ENCODE results near the gene RPL36AL. TPM values are rescaled to one million over a fixed set of nuclear protein-coding genes. Genes with fewer than 3 reads are reported as not detected.
"Not testable (repeated sequence)": the region's sequence is repeated elsewhere in the genome, so short reads cannot be mapped to it uniquely, and the experiment has no call there.

The RPL36AL gene
- total RNA-seq, 4 donors from 2014 or later: 188 to 260 (median 211) TPM

GRCh38 chr14:49622022-49622607 lies 1.7 kb upstream of the RPL36AL start:
- H3K27ac ChIP-seq: peak overlapping the region in 2 of 4 donors; percentile 3 to 22

GRCh38 chr14:49621114-49621881 lies 872 bp upstream of the RPL36AL start:
- Histone ChIP-seq H3K27ac (peak overlapping the region; percentile 92 to 97 (median 96)), H3K36me3 (peaks cover 3 to 37% (median 7%) of the 10 kb centered on the region in 3 donors), H3K4me3 (peak overlapping the region; percentile 51 to 93 (median 86)), H3K27me3 (no peaks in the 10 kb centered on the region), H3K9me3 (no peaks in the 10 kb centered on the region), H3K4me1 (peaks cover 16 to 69% (median 31%) of the 10 kb centered on the region in 3 donors)
- TF ChIP-seq POLR2A (IDR thresholded peaks at IDR 0.05) (no peak), CTCF (IDR thresholded peaks at IDR 0.05) (peak in 1 of 6 experiments; percentile 2)
- peak; percentile 39 for DNase-seq
- 4 to 7% methylated on average over 11 to 28 of the region's 65 CpGs for WGBS, 2 donors
- intact Hi-C loops (cut with DNase I): no loop called here

More at GRCh38 chr14:49622022-49622607, 1.7 kb upstream of the RPL36AL start:
- no peak for DNase-seq
- H3K9me3 ChIP-seq: no peaks in the 10 kb centered on the region
- intact Hi-C loops (cut with DNase I): no loop called here
- peaks cover 16 to 69% (median 31%) of the 10 kb centered on the region in 3 donors for H3K4me1 ChIP-seq
- H3K4me3 ChIP-seq: peak overlapping the region; percentile 51 to 93 (median 86)
- peaks cover 3 to 33% (median 7%) of the 10 kb centered on the region in 3 donors for H3K36me3 ChIP-seq
- WGBS, 2 donors: 39 to 47% methylated on average over 3 of the region's 3 CpGs
- no peaks in the 10 kb centered on the region for H3K27me3 ChIP-seq
- TF ChIP-seq POLR2A (IDR thresholded peaks at IDR 0.05) (no peak), CTCF (IDR thresholded peaks at IDR 0.05) (no peak)

GRCh38 chr14:49619730-49620129 lies 696 bp downstream of the RPL36AL start:
- peaks cover 3 to 26% (median 7%) of the 10 kb centered on the region in 3 donors for H3K36me3 ChIP-seq
- intact Hi-C loops (cut with DNase I): no loop called here
- WGBS, 2 donors: 0 to 1% methylated on average over 11 of the region's 11 CpGs
- TF ChIP-seq POLR2A (IDR thresholded peaks at IDR 0.05) (no peak), CTCF (IDR thresholded peaks at IDR 0.05) (no peak)
- peaks cover 16 to 62% (median 31%) of the 10 kb centered on the region in 3 donors for H3K4me1 ChIP-seq
- H3K27ac ChIP-seq: peak overlapping the region; percentile 92 to 97 (median 96)
- no peaks in the 10 kb centered on the region for H3K9me3 ChIP-seq
- DNase-seq: no peak
- no peaks in the 10 kb centered on the region for H3K27me3 ChIP-seq
- peak overlapping the region; percentile 51 to 93 (median 86) for H3K4me3 ChIP-seq

GRCh38 chr14:49619273-49619672 lies 1.2 kb downstream of the RPL36AL start:
- 32 to 57% methylated on average over 19 of the region's 19 CpGs for WGBS, 2 donors
- peak overlapping the region in 3 of 4 donors; percentile 94 to 97 (median 97) for H3K27ac ChIP-seq
- intact Hi-C loops (cut with DNase I); DNase-seq; H3K27me3 ChIP-seq; H3K9me3 ChIP-seq: not testable (repeated sequence)
- H3K4me1 ChIP-seq: peaks cover 16 to 58% (median 31%) of the 10 kb centered on the region in 3 donors
- peak overlapping the region; percentile 51 to 93 (median 86) for H3K4me3 ChIP-seq
- H3K36me3 ChIP-seq: peaks cover 3 to 26% (median 7%) of the 10 kb centered on the region in 3 donors

- 83% methylated on average over 6 of the region's 6 CpGs for WGBS, 2 donors
- DNase-seq: no peak
- intact Hi-C loops (cut with DNase I): no loop called here
- no peaks in the 10 kb centered on the region for H3K27me3 ChIP-seq
- TF ChIP-seq POLR2A (IDR thresholded peaks at IDR 0.05) (no peak), CTCF (IDR thresholded peaks at IDR 0.05) (no peak)
- H3K9me3 ChIP-seq: no peaks in the 10 kb centered on the region
- H3K4me1 ChIP-seq: peaks cover 16 to 45% (median 23%) of the 10 kb centered on the region in 3 donors
- peaks cover 3 to 26% (median 7%) of the 10 kb centered on the region in 3 donors for H3K36me3 ChIP-seq
- H3K4me3 ChIP-seq: no peak overlapping the region
- no peak overlapping the region for H3K27ac ChIP-seq
Measured at GRCh38 chr14:49617852-49618519, 2.4 kb downstream of the RPL36AL start.

Measured in esophagus squamous epithelium (tissue), 5 donors.